Endothelial cell of umbilical vein (primary cell): ENCODE measurements around the gene GJB3. TPM values are rescaled to one million over a fixed set of nuclear protein-coding genes. Genes with fewer than 3 reads are reported as not detected.

Experiments used
- BruUV-seq: library from RNA; stranded (reverse); fragments of 400-500 nt; replicated peaks from 2 replicates; lab custom pipeline; 2021; lab: Mats Ljungman, UMichigan
- CTCF ChIA-PET: fragments of 300-600, 350-600 bp; sonication (Branson Sonifier 250); formaldehyde crosslinking; loops from one replicate; lab custom pipeline; 2021; ENCODE audit warnings: antibody characterized with exemption, inconsistent platforms; lab: Charles Lee
- POLR2A ChIA-PET: fragments of 300-600, 350-600 bp; sonication (Branson Sonifier 250); formaldehyde crosslinking; loops from one replicate; lab custom pipeline; 2021; ENCODE audit warnings: antibody characterized with exemption, inconsistent platforms; lab: Charles Lee
- DNase-seq: peaks from one replicate; pipeline ENCODE4 v3.0.0-alpha.2; 2011; ENCODE audit warnings: low read depth, low spot score
- FAIRE-seq: peaks from 2 replicates; lab custom pipeline; 2011; peaks lifted over from hg19 to GRCh38; lab: Jason Lieb, UNC
- H2AFZ ChIP-seq: 2 replicates; pipeline ENCODE4 v1.6.0; 2012; ENCODE audit warnings: low read depth, low read length, control low read depth, inconsistent platforms
- H3K27ac ChIP-seq: 2 replicates; pipeline ENCODE4 v1.5.1; 2011; ENCODE audit warnings: low read depth, mild to moderate bottlenecking, control low read depth, low read length, moderate library complexity; ENCODE audit not compliant: insufficient read depth
- H3K27me3 ChIP-seq, 2 experiments: 2 replicates each; pipeline versions ENCODE4 v1.6.0 to v1.6.1; 2011; ENCODE audit warnings: low read length in 2 of 2, mixed read lengths in 1 of 2; ENCODE audit not compliant: control insufficient read depth in 2 of 2, insufficient read depth in 2 of 2
- H3K36me3 ChIP-seq, 2 experiments: 2 replicates in 1 of 2; 3 replicates in 1 of 2; pipeline ENCODE4 v1.5.1; 2011; ENCODE audit warnings: low read length in 2 of 2, mild to moderate bottlenecking in 1 of 2, moderate library complexity in 1 of 2; ENCODE audit not compliant: control insufficient read depth in 2 of 2, insufficient read depth in 2 of 2; ENCODE audit errors: extremely low read depth in 1 of 2
- H3K4me1 ChIP-seq: 3 replicates; pipeline ENCODE4 v1.5.1; 2011; ENCODE audit warnings: mild to moderate bottlenecking, low read length; ENCODE audit not compliant: control insufficient read depth, insufficient read depth; ENCODE audit errors: extremely low read depth
- H3K4me2 ChIP-seq: 2 replicates; pipeline ENCODE4 v1.6.1; 2011; ENCODE audit warnings: low read length, control low read depth, mixed read lengths; ENCODE audit not compliant: insufficient read depth
- H3K4me3 ChIP-seq, 3 experiments: fragments of 200-600 bp in 1 of 3; sonication (generic), shearing (Covaris generic) in 1 of 3; replicated peaks in 1 of 3; 2 replicates each; pipeline ENCODE4 v1.5.1; 2011 to 2016; ENCODE audit warnings: control low read depth in 3 of 3, low read length in 3 of 3, mild to moderate bottlenecking in 2 of 3, inconsistent platforms in 1 of 3, low read depth in 1 of 3, moderate library complexity in 1 of 3; ENCODE audit not compliant: insufficient read depth in 1 of 3
- H3K79me2 ChIP-seq: 2 replicates; pipeline ENCODE4 v1.6.0; 2012; ENCODE audit warnings: low read length, inconsistent platforms; ENCODE audit not compliant: control insufficient read depth, insufficient read depth
- H3K9ac ChIP-seq: replicated peaks from 2 replicates; pipeline ENCODE3; 2011; ENCODE audit warnings: low read length, control low read depth; ENCODE audit not compliant: insufficient read depth; ENCODE audit errors: extremely low read depth
- H3K9me1 ChIP-seq: replicated peaks from 3 replicates; pipeline ENCODE4 v1.6.0; 2011; ENCODE audit warnings: mild to moderate bottlenecking, low read length; ENCODE audit not compliant: control insufficient read depth, insufficient read depth; ENCODE audit errors: extremely low read depth
- H3K9me3 ChIP-seq: replicated peaks from 2 replicates; pipeline ENCODE4 v1.5.1; 2012; ENCODE audit warnings: low read length, inconsistent platforms; ENCODE audit not compliant: control insufficient read depth, insufficient read depth
- H4K20me1 ChIP-seq: replicated peaks from 2 replicates; pipeline ENCODE3; 2011; ENCODE audit warnings: mild to moderate bottlenecking, low read length; ENCODE audit not compliant: control insufficient read depth, insufficient read depth; ENCODE audit errors: extremely low read depth
- EZH2 ChIP-seq: IDR thresholded peaks from 2 replicates; pipeline ENCODE4 v1.6.1; 2012; ENCODE audit warnings: borderline replicate concordance, low read depth, mild to moderate bottlenecking, moderate library complexity, low read length, inconsistent platforms; ENCODE audit not compliant: severe bottlenecking
- FOS ChIP-seq: IDR thresholded peaks from 2 replicates; pipeline ENCODE4 v1.6.1; 2011; ENCODE audit warnings: mild to moderate bottlenecking, low read length, moderate library complexity, borderline replicate concordance; ENCODE audit not compliant: insufficient read depth
- GATA2 ChIP-seq: IDR thresholded peaks from 2 replicates; pipeline ENCODE4 v1.7.0; 2011; ENCODE audit warnings: low read depth, mild to moderate bottlenecking, moderate library complexity, mixed read lengths, low read length; ENCODE audit not compliant: insufficient read length, insufficient read depth
- JUN ChIP-seq: IDR thresholded peaks from 2 replicates; pipeline ENCODE4 v1.6.1; 2011; ENCODE audit warnings: borderline replicate concordance, low read depth; ENCODE audit not compliant: insufficient read length, insufficient read depth
- MYC ChIP-seq: IDR thresholded peaks from one replicate; pipeline ENCODE4 v1.6.1; 2011; ENCODE audit warnings: mild to moderate bottlenecking, low read depth, low read length
- POLR2A ChIP-seq: IDR thresholded peaks from 2 replicates; pipeline ENCODE4 v1.6.1; 2012; ENCODE audit warnings: low read depth, mild to moderate bottlenecking, control low read depth, low read length
- POLR2AphosphoS5 ChIP-seq: IDR thresholded peaks from 2 replicates; pipeline ENCODE4 v1.6.1; 2012; ENCODE audit warnings: low read depth, mild to moderate bottlenecking, control low read depth, low read length, moderate library complexity; ENCODE audit not compliant: insufficient read depth
- dilution Hi-C: fragments of 300-500 bp; cut with MboI; formaldehyde crosslinking; loops from one replicate; pipeline ENCODE4 v1.15.0; 2019; ENCODE audit warnings: low sequenced_read_pairs; ENCODE audit not compliant: extremely low pct_ligation_motif_present
- intact Hi-C: fragments of 100-400 bp; cut with micrococcal nuclease; formaldehyde crosslinking; loops from one replicate; pipeline ENCODE4 v1.10.0; 2022
- polyA plus RNA-seq, 4 experiments: library from polyadenylated mRNA; depleted of rRNA in 3 of 4; stranded (reverse) in 3 of 4; unstranded in 1 of 4; fragments of >200 nt; gene quantifications; 2 replicates each; pipeline versions ENCODE4 v1.2.1 to v1.2.3, GENCODE V29; 2011 to 2012; ENCODE audit warnings: missing spikeins in 1 of 4
- total RNA-seq: library from RNA; stranded (reverse); gene quantifications from 2 replicates; pipeline ENCODE4 v1.2.3, GENCODE V29; 2021
- TF ChIP-seq, protein P1 (sequence below), 2 donors: IDR thresholded peaks; 1 replicate in 1 of 2; 2 replicates in 1 of 2; pipeline ENCODE4 v1.5.1; 2011; ENCODE audit warnings: low read length in 2 of 2, mild to moderate bottlenecking in 2 of 2, moderate library complexity in 2 of 2, control low read depth in 1 of 2, inconsistent platforms in 1 of 2, low read depth in 1 of 2; ENCODE audit not compliant: insufficient read depth in 1 of 2; ENCODE audit errors: extremely low read depth in 1 of 2
- TF ChIP-seq, protein P2 (sequence below): IDR thresholded peaks from 2 replicates; pipeline ENCODE4 v1.6.1; 2011; ENCODE audit not compliant: insufficient read depth, insufficient read length

GJB3 gene
- total and polyA plus RNA-seq, 2 donors (not counting 3 experiments of a cell fraction or from before 2014, with no cell fraction given): not detected

GRCh38 chr1:34774957-34775356 lies 6.1 kb upstream of the GJB3 start:
- TF ChIP-seq GATA2 (no peak), POLR2A (no peak), EZH2 (no peak), POLR2AphosphoS5 (no peak), MYC (no peak), FOS (no peak), JUN (no peak)
- TF ChIP-seq, protein P1, sequence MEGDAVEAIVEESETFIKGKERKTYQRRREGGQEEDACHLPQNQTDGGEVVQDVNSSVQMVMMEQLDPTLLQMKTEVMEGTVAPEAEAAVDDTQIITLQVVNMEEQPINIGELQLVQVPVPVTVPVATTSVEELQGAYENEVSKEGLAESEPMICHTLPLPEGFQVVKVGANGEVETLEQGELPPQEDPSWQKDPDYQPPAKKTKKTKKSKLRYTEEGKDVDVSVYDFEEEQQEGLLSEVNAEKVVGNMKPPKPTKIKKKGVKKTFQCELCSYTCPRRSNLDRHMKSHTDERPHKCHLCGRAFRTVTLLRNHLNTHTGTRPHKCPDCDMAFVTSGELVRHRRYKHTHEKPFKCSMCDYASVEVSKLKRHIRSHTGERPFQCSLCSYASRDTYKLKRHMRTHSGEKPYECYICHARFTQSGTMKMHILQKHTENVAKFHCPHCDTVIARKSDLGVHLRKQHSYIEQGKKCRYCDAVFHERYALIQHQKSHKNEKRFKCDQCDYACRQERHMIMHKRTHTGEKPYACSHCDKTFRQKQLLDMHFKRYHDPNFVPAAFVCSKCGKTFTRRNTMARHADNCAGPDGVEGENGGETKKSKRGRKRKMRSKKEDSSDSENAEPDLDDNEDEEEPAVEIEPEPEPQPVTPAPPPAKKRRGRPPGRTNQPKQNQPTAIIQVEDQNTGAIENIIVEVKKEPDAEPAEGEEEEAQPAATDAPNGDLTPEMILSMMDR (IDR thresholded peaks at IDR 0.05; ENCODE audit: extremely low read depth in 1 of 2, insufficient read depth in 1 of 2, low read depth in 1 of 2, low read length in 2 of 2): no peak
- TF ChIP-seq, protein P2, sequence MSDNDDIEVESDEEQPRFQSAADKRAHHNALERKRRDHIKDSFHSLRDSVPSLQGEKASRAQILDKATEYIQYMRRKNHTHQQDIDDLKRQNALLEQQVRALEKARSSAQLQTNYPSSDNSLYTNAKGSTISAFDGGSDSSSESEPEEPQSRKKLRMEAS: no peak
- Histone ChIP-seq H4K20me1 (no peaks in the 10 kb centered on the region), H3K4me3 (no peak overlapping the region), H3K27me3 (peaks cover under 1 to 5% of the 10 kb centered on the region in 2 experiments), H3K4me2 (no peak overlapping the region), H3K9me1 (no peaks in the 10 kb centered on the region), H3K9ac (no peak overlapping the region), H2AFZ (no peak overlapping the region), H3K27ac (no peak overlapping the region), H3K79me2 (no peaks in the 10 kb centered on the region), H3K36me3 (no peaks in the 10 kb centered on the region), H3K9me3 (no peaks in the 10 kb centered on the region), H3K4me1 (no peaks in the 10 kb centered on the region)
- dilution Hi-C loops (no loop called here), intact Hi-C loops (no loop called here)
- no peak for DNase-seq
- POLR2A ChIA-PET: no interaction called here
- no peak for FAIRE-seq
- CTCF ChIA-PET: interaction anchor here (1.4 kb wide), 1 partner anchor 11 kb away, joined by 8 read pairs; no protein-coding TSS in a partner anchor
- no TSS peak for BruUV-seq
